GM12864 (cell line): ENCODE results near the gene FBXO44.

ENCODE experiments used
- DNase-seq: peaks from one replicate; pipeline ENCODE4 v3.0.0-alpha.2; 2011; ENCODE audit warnings: low read depth
- H3K4me3 ChIP-seq: 2 replicates; pipeline ENCODE4 v1.5.1; 2011; ENCODE audit warnings: mild to moderate bottlenecking, low read depth, low read length, control low read depth
- CTCF ChIP-seq: IDR thresholded peaks from 2 replicates; pipeline ENCODE4 v1.5.1; 2011; ENCODE audit warnings: low read depth, mild to moderate bottlenecking, moderate library complexity, low read length, control low read depth, inconsistent platforms; ENCODE audit errors: missing control alignments

Gene FBXO44

GRCh38 chr1:11626551-11626950, 28.1 kb upstream of the FBXO44 start:
- TF ChIP-seq CTCF: no peak
- no peak for DNase-seq
- no peak overlapping the region for H3K4me3 ChIP-seq

- no peak for TF ChIP-seq CTCF
- H3K4me3 ChIP-seq: no peak overlapping the region
- DNase-seq: no peak
Observed at GRCh38 chr1:11628767-11629166, 25.9 kb upstream of the FBXO44 start.

- H3K4me3 ChIP-seq: no peak overlapping the region
- DNase-seq: no peak
- no peak for TF ChIP-seq CTCF
Observed at GRCh38 chr1:11629184-11630016, 25.3 kb upstream of the FBXO44 start.

- DNase-seq: no peak
- TF ChIP-seq CTCF: no peak
- H3K4me3 ChIP-seq: no peak overlapping the region
Observed at GRCh38 chr1:11634365-11635192, 20.1 kb upstream of the FBXO44 start.

- no peak for DNase-seq
- H3K4me3 ChIP-seq: no peak overlapping the region
- no peak for TF ChIP-seq CTCF
Observed at GRCh38 chr1:11638121-11638520, 16.6 kb upstream of the FBXO44 start.

GRCh38 chr1:11639372-11639771, 15.3 kb upstream of the FBXO44 start:
- DNase-seq: no peak
- H3K4me3 ChIP-seq: no peak overlapping the region
- TF ChIP-seq CTCF: no peak
